Measurements from ENCODE around the gene MAPT.
"Not testable (repeated sequence)": the region's sequence is repeated elsewhere in the genome, so short reads cannot be mapped to it uniquely, and the experiment has no call there.

MAPT gene

DNA sequence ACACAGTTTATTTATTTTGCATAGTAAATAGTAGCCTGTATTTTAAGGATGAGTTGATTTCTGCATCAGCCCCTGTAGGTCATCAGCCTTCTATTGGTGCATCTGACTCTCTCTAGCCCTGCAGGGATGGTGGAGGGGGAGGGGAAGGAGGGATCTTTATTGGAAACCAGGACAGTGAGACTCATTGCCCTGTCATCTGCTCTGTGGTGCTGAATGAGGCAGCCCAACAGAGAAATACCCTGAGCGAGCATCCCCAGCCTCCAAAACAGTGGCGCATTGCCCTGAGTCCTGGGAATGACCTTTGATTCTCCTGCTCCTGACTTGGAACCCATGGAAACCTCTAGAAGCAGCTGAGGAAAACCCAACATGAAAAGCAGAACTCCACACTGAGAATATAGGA lies 59.2 kb downstream of the MAPT start:
- DNase-seq (ENCODE audit: low spot score), result no peak

DNA sequence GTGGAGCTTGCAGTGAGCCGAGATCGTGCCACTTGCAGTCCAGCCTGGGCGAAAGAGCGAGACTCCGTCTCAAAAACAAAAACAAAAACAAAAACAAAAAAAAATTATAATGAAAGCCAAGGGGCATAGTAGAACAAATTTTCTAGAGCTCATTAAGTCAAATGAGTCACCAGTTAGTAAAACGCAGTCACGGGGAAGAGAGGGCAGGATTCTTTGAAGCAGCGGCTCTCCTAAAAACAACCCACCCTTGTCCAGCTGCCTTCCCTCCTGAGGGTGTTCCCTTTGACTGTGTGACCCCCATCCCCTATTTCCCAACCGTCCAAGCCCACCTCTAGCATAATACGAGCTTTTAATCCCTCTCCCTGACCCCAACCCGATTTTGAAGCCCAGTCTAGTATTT lies 60.6 kb downstream of the MAPT start:
- DNase-seq (ENCODE audit: low spot score), result no peak

DNA sequence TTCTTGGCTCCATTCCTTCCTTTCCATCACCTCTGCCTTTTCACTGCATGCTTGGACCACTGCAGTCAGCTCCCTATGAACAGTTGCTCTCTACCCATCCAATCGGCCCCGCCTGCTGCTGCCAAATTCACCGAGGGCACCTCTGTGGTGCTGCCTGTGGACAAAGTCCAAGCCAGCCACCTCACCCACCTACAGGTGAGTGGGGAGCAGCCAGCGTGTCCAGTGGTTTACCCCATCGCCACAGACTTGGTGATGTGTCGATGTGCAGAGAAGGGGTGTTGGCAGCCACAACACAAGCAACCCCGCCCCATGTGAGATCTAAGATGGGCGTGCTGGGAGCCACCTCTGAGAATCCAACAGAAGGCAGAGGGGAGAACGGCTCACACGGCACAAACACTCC lies 61.0 kb downstream of the MAPT start:
- no peak for DNase-seq (ENCODE audit: low spot score)

DNA sequence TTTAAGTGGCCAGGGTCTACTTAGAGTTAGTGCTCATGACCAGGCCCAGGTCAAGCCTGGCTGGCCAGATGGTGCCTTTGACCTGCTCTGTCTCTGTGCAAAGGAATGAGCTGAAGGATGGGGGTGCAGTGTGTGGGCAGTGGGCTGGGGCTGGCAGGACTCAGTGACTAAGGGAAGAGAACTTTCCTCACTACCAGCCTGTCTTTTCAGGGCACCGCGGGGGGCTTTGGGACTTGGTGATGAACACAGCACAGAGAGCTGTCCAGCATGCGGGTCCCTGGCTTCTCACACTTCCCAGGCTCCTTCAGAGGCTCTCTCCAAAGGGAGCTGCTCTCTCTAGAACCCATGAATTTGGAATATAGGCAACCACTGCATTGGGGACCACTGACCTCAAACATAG lies 61.7 kb downstream of the MAPT start:
- no peak for DNase-seq (ENCODE audit: low spot score)

DNA sequence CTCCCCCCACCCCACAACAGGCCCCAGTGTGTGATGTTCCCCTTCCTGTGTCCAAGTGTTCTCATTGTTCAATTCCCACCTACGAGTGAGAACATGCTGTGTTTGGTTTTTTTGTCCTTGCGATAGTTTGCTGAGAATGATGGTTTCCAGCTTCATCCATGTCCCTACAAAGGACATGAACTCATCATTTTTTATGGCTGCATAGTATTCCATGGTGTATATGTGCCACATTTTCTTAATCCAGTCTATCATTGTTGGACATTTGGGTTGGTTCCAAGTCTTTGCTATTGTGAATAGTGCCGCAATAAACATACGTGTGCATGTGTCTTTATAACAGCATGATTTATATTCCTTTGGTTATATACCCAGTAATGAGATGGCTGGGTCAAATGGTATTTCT lies 62.4 kb downstream of the MAPT start:
- DNase-seq (ENCODE audit: low spot score), result not testable (repeated sequence)

DNA sequence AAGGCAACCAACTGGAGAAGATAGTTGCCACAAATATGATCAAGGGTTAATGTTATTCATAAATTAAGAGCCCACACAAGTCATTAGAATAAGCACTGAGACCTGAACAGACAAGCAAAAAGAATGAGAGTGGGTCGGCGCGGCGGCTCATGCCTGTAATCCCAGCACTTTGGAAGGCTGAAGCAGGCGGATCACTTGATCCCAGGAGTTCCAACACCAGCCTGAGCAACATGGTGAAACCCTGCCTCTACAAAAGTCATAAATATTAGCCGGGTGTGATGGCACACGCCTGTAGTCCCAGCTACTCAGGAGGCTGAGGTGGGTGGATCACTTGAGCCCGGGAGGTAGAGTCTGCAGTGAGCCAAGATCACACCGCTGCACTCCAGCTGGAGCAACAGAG lies 64.0 kb downstream of the MAPT start:
- no peak for DNase-seq (ENCODE audit: low spot score)

DNA sequence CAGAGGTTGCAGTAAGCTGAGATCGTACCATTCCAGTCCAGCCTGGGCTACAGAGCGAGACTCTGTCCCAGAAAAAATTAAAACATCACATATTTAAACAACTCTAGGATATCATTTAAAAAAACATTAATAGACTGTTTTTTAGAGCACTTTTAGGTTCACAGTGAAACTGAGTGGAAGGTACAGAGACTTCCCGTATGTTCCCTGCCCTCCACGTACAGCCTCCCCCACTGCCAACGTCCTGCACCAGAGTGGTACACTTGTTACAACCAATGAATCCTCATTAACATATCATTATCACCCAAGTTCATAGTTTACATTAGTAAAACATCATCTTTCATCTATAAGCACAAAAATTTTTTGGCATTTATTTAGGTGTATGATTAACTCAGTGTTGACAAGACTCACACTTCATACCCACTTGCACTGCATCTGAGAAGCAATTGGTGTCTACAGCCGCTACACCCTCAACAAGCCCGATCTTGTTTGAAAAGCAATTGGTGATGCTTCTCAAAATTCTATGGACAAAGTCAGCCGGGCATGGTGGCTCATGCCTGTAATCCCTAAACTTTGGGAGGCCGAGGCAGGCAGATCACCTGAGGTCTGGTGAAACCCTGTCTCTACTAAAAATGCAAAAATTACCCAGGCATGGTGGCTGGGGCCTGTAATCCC lies 64.8 kb downstream of the MAPT start:
- DNase-seq (ENCODE audit: low spot score), result no peak

DNA sequence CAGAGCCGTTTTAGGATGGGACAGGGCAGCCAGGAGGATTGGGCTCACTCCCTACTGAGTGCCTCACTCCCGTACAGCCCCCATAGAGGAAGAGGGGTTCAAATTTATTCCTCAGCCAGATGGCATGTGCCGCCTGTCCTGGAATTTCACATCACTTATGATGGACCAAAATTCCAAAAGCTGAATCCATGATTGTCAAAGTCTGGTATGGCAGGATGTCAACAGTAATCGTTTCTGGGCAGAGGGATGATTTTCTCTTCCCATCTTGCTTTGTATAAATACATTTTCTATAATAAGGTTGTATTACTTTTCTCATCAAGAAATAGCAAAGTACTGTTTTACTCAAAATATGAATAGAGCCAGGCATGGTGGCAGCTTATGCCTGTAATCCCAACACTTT lies 66.0 kb downstream of the MAPT start:
- DNase-seq (ENCODE audit: low spot score), result no peak

DNA sequence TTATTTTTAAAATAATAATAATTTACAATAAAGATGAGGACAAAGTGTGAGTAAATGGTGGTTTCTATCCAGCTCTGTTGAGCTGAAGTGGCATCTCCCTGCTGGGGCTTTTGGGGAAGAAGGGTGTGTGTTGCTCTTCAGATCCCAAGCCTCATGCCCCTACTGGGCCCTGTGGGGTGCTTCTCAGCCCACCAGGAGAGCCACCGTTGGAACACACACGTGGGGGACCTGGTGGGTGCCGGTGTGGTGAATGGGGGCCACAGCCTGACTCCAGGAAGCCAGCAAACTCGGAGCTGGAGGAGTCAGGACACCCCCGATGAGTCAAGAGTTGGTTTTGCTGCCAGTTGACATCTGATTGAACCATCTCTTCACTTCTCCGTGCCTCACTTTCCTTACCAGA lies 66.9 kb downstream of the MAPT start:
- DNase-seq (ENCODE audit: low spot score), result no peak

DNA sequence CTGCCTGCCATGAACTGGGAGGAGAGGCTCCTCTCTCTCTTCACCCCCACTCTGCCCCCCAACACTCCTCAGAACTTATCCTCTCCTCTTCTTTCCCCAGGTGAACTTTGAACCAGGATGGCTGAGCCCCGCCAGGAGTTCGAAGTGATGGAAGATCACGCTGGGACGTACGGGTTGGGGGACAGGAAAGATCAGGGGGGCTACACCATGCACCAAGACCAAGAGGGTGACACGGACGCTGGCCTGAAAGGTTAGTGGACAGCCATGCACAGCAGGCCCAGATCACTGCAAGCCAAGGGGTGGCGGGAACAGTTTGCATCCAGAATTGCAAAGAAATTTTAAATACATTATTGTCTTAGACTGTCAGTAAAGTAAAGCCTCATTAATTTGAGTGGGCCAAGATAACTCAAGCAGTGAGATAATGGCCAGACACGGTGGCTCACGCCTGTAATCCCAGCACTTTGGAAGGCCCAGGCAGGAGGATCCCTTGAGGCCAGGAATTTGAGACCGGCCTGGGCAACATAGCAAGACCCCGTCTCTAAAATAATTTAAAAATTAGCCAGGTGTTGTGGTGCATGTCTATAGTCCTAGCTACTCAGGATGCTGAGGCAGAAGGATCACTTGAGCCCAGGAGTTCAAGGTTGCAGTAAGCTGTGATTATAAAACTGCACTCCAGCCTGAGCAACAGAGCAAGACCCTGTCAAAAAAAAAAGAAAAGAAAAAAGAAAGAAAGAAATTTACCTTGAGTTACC lies 68.0 kb downstream of the MAPT start:
- no peak for DNase-seq (ENCODE audit: low spot score)

DNA sequence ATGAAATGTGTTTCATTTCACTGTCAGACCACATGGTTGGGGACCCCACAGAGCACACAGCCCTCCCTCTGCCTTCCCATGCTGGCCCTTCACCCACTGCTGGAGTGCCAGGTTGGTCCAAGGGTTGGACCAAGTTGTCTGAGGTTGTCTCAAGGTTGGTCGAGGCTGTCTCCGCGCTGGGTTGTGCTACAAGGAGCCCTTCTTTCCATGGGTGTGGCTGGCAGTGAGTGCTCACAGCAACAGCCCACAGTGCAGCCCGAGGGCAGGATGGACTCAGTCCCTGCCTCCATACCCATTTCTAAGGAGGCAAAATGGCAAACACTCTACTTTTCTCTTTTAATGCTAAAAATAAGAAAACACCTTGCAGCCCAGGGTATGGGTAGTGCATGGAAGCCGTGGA lies 68.9 kb downstream of the MAPT start:
- DNase-seq (ENCODE audit: low spot score), result no peak

DNA sequence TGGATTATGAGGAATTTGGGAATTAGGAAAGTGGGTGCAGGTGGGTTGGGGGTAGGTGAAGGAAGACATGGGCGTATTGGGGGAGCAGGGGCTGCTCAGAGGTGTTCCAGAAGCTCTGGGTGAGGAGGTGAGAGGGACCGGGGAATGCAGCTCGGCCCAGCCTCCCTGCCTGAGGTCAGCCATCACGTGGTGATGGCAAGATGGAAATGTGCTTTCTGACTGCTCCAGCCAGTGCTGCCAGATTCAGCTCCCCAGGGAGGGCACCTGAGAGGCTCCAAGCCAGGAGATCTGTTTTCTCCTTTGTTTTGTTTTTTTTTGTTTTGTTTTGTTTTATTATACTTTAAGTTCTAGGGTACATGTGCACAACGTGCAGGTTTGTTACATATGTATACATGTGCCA lies 69.5 kb downstream of the MAPT start:
- no peak for DNase-seq (ENCODE audit: low spot score)

DNA sequence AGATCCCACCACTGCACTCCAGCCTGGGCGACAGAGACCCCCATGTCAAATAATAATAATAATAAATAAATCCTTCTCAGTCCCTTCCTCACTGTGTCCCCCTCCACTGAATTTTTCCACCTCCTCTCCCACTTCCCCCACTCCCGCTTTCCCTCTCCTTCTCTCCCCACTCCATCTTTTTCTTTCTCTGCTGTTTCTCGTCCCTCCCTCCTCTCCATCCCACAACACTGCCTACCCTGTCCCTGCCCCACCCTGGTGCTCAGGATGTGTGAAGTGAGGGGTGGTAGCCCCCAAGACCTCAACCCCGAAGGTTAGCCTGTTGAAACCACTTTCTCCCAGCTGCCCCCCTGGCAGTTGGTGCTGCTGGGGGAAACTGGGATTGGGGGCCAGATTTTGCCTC lies 70.3 kb downstream of the MAPT start:
- no peak for DNase-seq (ENCODE audit: low spot score)

DNA sequence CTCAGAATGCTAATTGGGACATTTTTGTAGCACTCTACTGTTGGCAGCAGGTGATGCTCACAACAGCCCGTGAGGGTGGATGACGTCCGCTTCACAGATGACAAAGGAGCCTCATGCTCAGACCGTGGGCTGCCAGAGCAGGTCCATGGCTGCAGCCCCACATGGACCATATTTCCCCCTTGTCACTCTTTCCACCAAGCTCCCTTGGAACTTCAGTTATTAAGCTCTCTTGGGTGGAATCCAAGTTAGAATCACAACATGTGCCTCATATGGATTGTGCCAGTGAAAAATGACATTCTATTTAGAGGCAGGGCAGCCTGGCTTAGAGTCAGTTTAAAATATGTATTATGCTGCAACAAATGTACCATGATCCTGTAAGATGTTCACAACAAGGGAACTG lies 71.5 kb downstream of the MAPT start:
- DNase-seq (ENCODE audit: low spot score), result no peak

DNA sequence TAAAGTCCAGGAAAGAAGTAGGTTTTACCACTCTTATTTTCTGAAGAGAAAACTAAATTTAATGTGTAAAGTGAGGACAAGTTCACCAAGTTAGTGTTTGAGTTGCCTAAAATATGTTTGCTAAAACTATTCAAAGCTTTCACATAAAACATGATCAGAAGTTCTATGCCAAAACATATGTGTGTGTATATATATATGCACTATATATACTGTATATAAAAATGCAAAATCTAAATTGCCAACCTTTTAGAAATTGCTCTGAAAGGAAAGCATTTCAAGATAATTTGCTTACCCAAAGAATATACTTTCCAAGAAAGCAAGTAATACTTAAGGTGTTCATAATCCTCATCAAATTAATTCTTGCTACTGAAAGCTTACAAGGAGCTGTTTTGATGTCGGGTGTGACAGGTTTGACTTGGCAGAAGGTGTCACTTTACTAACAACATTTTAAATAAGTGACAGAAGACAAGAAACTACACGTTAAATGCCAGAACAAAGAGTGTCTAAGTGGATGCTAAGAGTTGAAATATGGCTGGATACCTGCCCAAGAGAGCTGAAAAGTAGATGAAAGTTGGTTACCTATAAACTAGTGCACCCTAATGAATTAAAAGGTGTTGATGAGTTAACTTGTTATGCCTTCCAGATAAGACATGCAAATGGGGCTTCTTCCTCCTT lies 72.4 kb downstream of the MAPT start:
- DNase-seq (ENCODE audit: low spot score), result no peak

DNA sequence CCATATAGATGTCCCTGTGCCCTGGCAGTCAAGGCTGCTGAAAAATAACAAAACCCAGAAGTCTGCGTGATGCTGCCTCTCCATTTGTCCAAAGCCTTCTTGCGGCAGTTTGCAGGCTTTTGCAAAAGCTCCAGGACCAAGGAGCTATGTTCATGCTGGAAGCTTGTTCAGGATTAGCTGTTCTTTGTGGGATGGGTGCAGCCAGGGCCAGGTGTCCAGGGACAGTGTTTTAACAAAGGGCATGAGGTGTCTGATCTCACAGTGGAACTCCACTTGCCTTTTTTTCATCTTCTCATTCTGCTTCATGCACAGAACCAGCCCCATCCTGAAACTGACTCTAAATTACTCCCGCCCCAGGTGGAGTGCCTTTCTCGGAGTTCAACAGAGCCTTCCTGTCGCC lies 73.0 kb downstream of the MAPT start:
- DNase-seq (ENCODE audit: low spot score), result no peak

DNA sequence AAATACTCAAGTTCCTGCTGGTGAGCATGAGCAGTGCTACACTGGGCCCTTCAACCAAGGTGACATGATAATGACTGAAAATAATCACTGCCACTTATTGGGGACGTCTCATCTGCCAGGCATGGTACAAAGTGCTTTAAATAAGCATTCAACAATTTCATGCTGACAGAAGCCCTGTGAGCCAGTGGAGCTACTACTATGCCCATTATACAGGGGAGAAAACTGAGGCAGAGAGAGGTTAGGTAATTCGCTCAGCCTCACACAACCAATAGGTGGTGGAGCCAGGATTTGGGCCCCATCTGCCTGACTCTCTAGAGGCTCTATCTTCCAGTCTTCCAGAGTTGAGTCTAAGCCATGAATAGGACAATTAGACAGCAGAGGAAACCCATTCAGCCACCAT lies 74.4 kb downstream of the MAPT start:
- DNase-seq (ENCODE audit: low spot score), result no peak

DNA sequence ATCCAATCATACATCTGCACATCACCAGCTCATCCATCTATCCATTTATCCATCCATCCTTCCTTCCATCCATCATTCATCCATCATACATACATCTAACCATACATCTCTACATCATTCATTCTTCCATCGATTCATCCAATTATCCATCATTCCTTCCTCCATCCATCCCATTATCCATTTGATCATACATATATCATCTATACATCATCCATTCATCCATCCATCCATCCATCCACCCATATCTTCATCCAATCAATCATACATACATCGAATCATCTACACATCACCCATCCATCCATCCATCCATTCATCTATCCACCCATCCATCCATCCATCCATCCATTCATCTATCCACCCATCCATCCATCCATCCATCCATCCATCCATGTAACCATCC lies 75.4 kb downstream of the MAPT start:
- DNase-seq (ENCODE audit: low spot score), result no peak

DNA sequence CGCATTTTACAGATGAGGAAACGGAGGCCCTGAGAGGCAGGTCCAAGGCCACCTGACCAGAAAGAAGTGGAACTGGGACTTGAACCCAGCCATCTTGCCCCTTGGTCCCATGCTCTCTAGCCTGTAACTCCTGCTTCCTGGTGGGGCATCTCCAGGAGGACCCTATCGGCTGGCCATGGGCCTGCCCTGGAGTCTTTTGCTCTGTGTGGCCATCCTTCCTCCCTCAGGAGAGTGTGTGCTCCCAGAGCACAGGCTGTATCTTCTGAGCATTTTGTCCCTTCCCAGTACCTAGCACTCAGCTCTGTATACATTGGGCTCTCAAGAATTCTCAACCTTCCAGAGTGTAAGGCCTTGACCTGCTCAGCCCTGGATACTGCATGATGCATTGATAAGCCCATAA lies 76.3 kb downstream of the MAPT start:
- DNase-seq (ENCODE audit: low spot score), result no peak

DNA sequence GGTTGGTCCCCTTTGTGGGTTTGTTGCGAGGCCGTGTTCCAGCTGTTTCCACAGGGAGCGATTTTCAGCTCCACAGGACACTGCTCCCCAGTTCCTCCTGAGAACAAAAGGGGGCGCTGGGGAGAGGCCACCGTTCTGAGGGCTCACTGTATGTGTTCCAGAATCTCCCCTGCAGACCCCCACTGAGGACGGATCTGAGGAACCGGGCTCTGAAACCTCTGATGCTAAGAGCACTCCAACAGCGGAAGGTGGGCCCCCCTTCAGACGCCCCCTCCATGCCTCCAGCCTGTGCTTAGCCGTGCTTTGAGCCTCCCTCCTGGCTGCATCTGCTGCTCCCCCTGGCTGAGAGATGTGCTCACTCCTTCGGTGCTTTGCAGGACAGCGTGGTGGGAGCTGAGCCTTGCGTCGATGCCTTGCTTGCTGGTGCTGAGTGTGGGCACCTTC lies 77.4 kb downstream of the MAPT start:
- no peak for DNase-seq (ENCODE audit: low spot score)

DNA sequence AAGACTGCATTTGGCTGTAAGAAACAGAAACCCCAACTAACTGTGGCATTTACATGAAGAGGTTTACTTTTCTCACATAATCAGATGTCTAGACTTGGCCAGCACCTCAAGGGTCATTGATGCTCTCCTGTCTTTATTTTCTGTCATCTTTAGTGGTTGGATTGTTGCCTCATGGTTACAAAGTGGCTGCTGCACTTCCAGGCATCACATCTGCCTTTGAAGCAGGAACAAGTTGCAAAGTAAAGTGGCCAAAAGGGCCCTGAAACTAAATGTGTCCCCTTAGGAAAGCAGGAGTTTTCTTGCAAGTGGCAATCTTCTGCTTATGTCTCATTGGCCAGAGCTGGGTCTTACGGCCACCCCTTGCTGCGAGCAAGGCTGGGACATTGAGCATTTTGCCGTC lies 78.2 kb downstream of the MAPT start:
- DNase-seq (ENCODE audit: low spot score), result no peak

DNA sequence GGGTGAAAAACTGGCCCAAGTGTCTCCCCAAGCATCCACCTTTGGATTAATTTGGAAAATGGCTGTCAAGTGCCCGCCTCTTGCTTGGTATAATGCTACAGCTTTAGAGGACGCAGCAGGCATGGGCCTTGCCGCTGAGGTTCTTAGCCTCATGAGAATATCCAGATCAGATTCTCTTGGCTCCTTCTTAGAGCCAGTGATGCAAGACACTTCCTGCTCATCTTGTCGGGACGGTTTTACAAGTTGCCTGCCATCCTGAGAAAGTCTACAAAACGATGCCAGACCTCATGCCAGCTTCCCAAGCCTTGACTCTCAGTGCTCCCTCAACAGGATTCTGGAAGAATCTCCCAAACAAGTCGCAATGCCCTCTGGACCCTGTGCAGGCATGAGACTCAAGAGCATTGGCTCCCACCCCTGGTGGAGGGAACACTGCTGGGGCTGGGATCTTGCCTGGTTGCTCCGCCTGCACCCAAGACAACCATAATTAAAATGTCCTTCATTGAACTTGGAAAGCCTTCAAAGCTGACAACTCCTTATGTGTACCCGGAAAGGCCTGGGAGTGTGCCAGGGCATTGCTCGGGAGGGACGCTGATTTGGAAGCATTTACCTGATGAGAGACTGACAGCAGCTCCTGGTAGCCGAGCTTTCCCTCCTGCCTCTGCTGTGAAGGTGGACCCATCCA lies 78.9 kb downstream of the MAPT start:
- no peak for DNase-seq (ENCODE audit: low spot score)

Data from kidney capillary endothelial cell (primary cell).